Epithelial cell of prostate (primary cell): ENCODE results near the gene DLGAP1.

Source experiments
- DNase-seq: peaks from one replicate; pipeline ENCODE4 v3.0.0-alpha.2; 2011; ENCODE audit warnings: low read depth, low spot score
- H3K27ac ChIP-seq: fragments of 450-650 bp; 2 replicates; pipeline ENCODE4 v1.5.1; 2017; ENCODE audit warnings: mild to moderate bottlenecking

Gene DLGAP1

GRCh38 chr18:3511980-3512379, 943.1 kb downstream of the DLGAP1 start:
- peak; percentile 85 for DNase-seq
- no peak overlapping the region for H3K27ac ChIP-seq

DNA sequence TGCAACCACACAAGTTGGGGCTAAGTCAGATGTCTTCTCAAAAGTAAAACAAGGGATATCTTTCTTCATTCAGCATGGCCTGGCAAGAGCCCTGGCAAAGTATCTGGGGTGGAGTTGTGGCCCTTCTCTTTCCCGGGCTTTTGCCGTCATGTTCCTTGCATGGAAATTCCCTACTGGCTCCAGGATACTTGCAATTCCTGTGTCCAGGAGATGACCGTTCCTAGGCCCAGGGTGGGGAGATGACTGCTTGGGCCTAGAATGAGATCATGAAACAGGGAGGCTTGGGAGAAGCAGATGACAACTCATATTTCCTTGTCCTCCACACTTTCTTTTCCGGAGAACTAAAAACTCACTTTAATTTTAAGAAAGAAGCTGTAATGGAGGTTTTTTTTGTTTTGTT, 944.2 kb downstream of the DLGAP1 start:
- no peak for DNase-seq
- no peak overlapping the region for H3K27ac ChIP-seq

- H3K27ac ChIP-seq: no peak overlapping the region
- no peak for DNase-seq
Observed at GRCh38 chr18:3510024-3510423, 945.1 kb downstream of the DLGAP1 start.

GRCh38 chr18:3508576-3509549, 946.2 kb downstream of the DLGAP1 start:
- no peak overlapping the region for H3K27ac ChIP-seq
- no peak for DNase-seq

GRCh38 chr18:3504637-3505036, 950.5 kb downstream of the DLGAP1 start:
- DNase-seq: no peak
- H3K27ac ChIP-seq: no peak overlapping the region

GRCh38 chr18:3502650-3503049, 952.5 kb downstream of the DLGAP1 start:
- no peak for DNase-seq
- no peak overlapping the region for H3K27ac ChIP-seq

- no peak overlapping the region for H3K27ac ChIP-seq
- no peak for DNase-seq
Observed at GRCh38 chr18:3500016-3500415, 955.1 kb downstream of the DLGAP1 start.

DNA sequence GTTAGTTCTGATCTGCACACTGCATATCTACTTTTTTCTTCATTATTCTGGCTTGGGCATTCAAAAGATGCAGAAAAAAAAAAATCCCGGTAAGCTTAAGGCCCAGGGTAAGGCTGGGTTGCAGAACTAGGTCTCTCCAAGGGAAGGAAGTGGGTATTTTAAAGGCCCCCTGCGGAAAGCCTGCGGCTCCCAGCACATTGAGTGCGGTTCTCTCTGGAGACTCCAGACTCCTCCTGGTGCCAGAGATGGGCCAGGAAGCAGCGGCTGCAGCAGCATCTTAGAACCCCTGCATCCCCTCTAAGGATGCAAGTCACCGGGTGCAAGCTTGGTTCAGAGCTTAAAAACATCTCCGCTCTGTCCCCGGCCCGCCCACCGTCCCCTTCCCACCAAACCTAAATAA, 955.6 kb downstream of the DLGAP1 start:
- no peak for DNase-seq
- no peak overlapping the region for H3K27ac ChIP-seq

DNA sequence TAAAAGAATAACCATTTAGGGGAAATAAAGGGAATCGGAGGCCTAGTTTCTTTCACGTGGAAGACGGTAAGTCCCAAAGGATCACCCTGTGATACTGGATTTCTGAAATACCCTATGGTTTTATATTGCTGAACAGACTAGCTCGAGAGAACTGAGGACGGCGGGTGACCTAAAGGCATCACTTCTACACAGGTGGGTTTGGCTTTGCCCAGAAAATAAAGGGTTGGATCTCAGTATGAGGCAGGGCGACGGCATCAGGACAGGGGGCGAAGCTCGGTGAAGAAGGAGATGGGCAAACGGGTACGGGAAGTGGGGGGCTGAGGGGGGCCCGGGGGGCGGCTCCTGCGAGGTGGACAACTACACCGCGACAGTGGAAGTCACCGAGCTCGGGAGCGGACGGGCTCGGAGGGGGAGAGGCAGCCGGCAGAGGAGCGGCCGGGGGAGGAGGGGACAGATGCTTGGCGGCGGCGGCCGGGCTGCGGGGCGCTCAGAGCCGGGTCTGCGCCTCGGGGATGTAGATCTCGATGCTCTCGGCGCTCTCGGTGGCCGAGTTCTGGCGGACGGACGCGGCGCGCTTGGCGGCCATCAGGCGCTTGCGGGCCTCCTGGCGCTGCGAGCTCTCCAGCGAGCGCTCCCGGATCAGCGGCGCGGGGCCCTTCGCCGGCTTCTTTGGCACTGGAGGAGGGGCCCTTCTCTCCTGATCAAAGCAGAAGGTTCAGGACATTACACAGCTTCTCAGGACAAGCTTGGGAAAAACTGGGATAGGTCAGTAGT, 956.2 kb downstream of the DLGAP1 start:
- no peak overlapping the region for H3K27ac ChIP-seq
- no peak for DNase-seq

GRCh38 chr18:3495691-3496430, 959.2 kb downstream of the DLGAP1 start:
- H3K27ac ChIP-seq: no peak overlapping the region
- DNase-seq: no peak

DNA sequence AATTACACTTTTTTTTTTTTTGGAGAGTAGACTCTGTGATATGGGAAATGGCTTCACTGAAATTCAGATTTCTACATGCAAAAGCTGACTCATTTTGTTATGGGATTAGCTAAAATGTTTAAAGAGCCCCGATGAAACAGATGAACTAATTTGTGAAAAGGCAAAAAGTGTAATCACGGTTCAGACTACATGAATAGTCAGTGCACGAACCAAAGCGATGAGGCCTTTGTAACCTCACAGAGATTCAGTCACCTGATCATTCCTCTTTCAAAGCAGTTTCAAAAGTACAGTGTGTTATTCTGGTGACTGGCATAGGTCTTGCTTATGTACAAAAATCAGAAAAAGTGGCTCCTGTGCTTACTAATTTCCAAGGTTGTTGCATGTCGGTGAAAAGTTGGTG, 960.5 kb downstream of the DLGAP1 start:
- DNase-seq: no peak

GRCh38 chr18:3494245-3494526, 960.9 kb downstream of the DLGAP1 start:
- no peak for DNase-seq
- H3K27ac ChIP-seq: no peak overlapping the region

More for the DNA sequence above, 960.5 kb downstream of the DLGAP1 start:
- H3K27ac ChIP-seq: no peak overlapping the region

DNA sequence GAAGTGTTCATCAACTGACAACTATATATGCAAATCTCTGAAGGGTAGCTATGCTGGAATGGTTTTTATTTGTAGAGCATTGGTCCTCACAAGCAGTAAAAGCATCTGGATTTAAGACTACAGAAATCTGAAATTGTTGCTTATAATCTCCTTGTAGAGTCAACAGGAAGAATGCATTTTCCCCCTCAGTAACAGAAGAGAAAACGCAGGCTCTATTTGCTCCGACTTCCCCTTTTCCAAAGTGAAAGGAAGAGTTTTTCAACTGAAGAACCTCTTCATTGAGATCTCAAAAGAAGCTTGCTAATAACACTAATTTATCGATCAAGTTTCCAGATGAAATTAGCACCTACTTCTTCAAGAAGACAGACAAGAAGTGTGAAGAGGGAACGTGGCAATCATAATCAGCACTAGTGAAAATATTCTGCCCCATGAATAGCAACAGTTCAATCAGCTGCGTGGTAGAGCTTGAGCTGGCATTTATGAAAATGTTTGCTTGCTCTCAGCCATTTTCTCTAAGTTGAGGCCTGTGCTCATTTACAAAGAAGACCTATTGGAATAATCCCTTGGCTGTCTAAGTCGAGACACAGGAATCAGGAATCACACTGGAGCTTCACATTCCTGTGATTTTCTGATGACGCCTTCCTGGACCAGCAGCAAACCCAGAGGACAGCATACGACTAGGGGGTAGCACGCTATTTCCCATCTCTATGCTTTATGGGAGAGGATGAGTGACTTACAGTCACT, 961.4 kb downstream of the DLGAP1 start:
- DNase-seq: no peak
- H3K27ac ChIP-seq: no peak overlapping the region

- no peak overlapping the region for H3K27ac ChIP-seq
Observed at GRCh38 chr18:3492721-3493120, 962.4 kb downstream of the DLGAP1 start.

GRCh38 chr18:3491981-3492555, 963.0 kb downstream of the DLGAP1 start:
- no peak for DNase-seq
- H3K27ac ChIP-seq: no peak overlapping the region

More at GRCh38 chr18:3492721-3493120, 962.4 kb downstream of the DLGAP1 start:
- DNase-seq: no peak

DNA sequence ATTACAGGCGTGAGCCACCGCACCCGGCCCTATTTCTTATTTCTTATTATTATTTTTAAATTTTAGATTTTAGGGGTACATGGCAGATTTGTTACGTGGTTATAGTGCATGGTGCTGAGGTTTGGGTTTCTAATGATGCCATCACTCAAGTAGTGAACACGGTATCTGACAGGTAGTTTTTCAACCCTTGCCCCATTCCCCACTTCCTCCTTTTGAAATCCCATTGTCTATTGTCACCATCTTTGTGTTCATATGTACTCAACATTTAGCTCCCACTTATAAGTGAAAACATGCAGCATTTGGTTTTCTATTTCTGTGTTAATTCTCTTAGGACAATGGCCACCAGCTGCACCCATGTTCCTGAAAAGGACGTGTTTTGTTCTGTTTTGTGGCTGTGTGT, 965.6 kb downstream of the DLGAP1 start:
- H3K27ac ChIP-seq: no peak overlapping the region
- DNase-seq: no peak

GRCh38 chr18:3486512-3486911, 968.6 kb downstream of the DLGAP1 start:
- no peak for DNase-seq
- H3K27ac ChIP-seq: no peak overlapping the region

- no peak overlapping the region for H3K27ac ChIP-seq
- no peak for DNase-seq
Observed at GRCh38 chr18:3485153-3486149, 969.7 kb downstream of the DLGAP1 start.

- no peak overlapping the region for H3K27ac ChIP-seq
- DNase-seq: no peak
Observed at GRCh38 chr18:3482258-3482657, 972.8 kb downstream of the DLGAP1 start.
